IMR-90 (cell line): ENCODE results near the gene CACNA2D3. TPM values are rescaled to one million over a fixed set of nuclear protein-coding genes. Genes with fewer than 3 reads are reported as not detected.

Source experiments
- ATAC-seq: fragments of 200-7000 bp; cut with Tn5 transposase; 2 replicates; pipeline ENCODE4 v1.9.1; 2020; ENCODE audit warnings: low read depth, mild to moderate bottlenecking, moderate library complexity
- BruUV-seq: library from RNA; stranded (reverse); fragments of 400-500 nt; replicated peaks from 2 replicates; lab custom pipeline; 2021; lab: Mats Ljungman, UMichigan
- CTCF ChIA-PET: fragments of 300-600 bp; formaldehyde crosslinking; extraction: SDS; loops from one replicate; lab custom pipeline; 2021; ENCODE audit warnings: antibody characterized with exemption; lab: Yijun Ruan, JAX
- POLR2A ChIA-PET: fragments of 300-600 bp; sonication (Branson Sonifier 250); formaldehyde crosslinking; loops from one replicate; lab custom pipeline; 2022; ENCODE audit warnings: antibody characterized with exemption; ENCODE audit not compliant: unreplicated experiment; lab: Charles Lee
- DNase-seq: peaks from one replicate; pipeline ENCODE4 v3.0.0; 2013
- H2AFZ ChIP-seq: replicated peaks from 2 replicates; pipeline ENCODE3; 2013; ENCODE audit warnings: low read length, mild to moderate bottlenecking; ENCODE audit not compliant: poor library complexity
- H2AK5ac ChIP-seq: 2 replicates; pipeline ENCODE4 v1.6.1; 2013; ENCODE audit warnings: low read depth, low read length, inconsistent platforms
- H2AK9ac ChIP-seq: replicated peaks from 2 replicates; pipeline ENCODE3; 2013; ENCODE audit warnings: mild to moderate bottlenecking, low read depth, low read length, moderate library complexity; ENCODE audit not compliant: poor library complexity
- H2BK120ac ChIP-seq: 2 replicates; pipeline ENCODE4 v1.6.1; 2013; ENCODE audit warnings: low read depth, low read length, inconsistent platforms
- H2BK15ac ChIP-seq: 3 replicates; pipeline ENCODE4 v1.6.1; 2013; ENCODE audit warnings: low read depth, low read length, inconsistent platforms
- H2BK20ac ChIP-seq: 2 replicates; pipeline ENCODE4 v1.6.1; 2013; ENCODE audit warnings: low read depth, mild to moderate bottlenecking, inconsistent platforms, low read length, moderate library complexity
- H2BK5ac ChIP-seq: 2 replicates; pipeline ENCODE4 v1.6.1; 2013; ENCODE audit warnings: mild to moderate bottlenecking, low read depth, low read length, inconsistent platforms; ENCODE audit not compliant: poor library complexity, severe bottlenecking
- H3K14ac ChIP-seq: replicated peaks from 2 replicates; pipeline ENCODE4 v1.6.1; 2013; ENCODE audit warnings: low read depth, low read length, inconsistent platforms
- H3K18ac ChIP-seq: 2 replicates; pipeline ENCODE4 v1.6.1; 2013; ENCODE audit warnings: low read depth, low read length, control low read depth
- H3K23ac ChIP-seq: 2 replicates; pipeline ENCODE4 v1.6.1; 2013; ENCODE audit warnings: low read depth, low read length, inconsistent platforms
- H3K27ac ChIP-seq: 2 replicates; pipeline ENCODE4 v1.5.1; 2013; ENCODE audit warnings: mild to moderate bottlenecking, control low read depth, low read length; ENCODE audit not compliant: insufficient read depth
- H3K27me3 ChIP-seq: 2 replicates; pipeline ENCODE4 v1.6.1; 2013; ENCODE audit warnings: low read length; ENCODE audit not compliant: control insufficient read depth, insufficient read depth
- H3K36me3 ChIP-seq: 2 replicates; pipeline ENCODE4 v1.6.1; 2013; ENCODE audit warnings: low read length, mixed read lengths; ENCODE audit not compliant: control insufficient read depth, insufficient read depth
- H3K4ac ChIP-seq: 2 replicates; pipeline ENCODE4 v1.6.1; 2013; ENCODE audit warnings: low read depth, low read length, inconsistent platforms
- H3K4me1 ChIP-seq: 2 replicates; pipeline ENCODE4 v1.6.1; 2013; ENCODE audit warnings: low read length, mixed read lengths; ENCODE audit not compliant: control insufficient read depth, insufficient read depth
- H3K4me2 ChIP-seq: 2 replicates; pipeline ENCODE4 v1.6.1; 2013; ENCODE audit warnings: low read depth, mild to moderate bottlenecking, control low read depth, low read length, moderate library complexity
- H3K4me3 ChIP-seq: 2 replicates; pipeline ENCODE4 v1.5.1; 2013; ENCODE audit warnings: low read depth, mild to moderate bottlenecking, control low read depth, low read length, moderate library complexity; ENCODE audit not compliant: insufficient read depth
- H3K56ac ChIP-seq: 2 replicates; pipeline ENCODE4 v1.6.1; 2013; ENCODE audit warnings: low read length, inconsistent platforms; ENCODE audit not compliant: insufficient read depth; ENCODE audit errors: extremely low read depth
- H3K79me1 ChIP-seq, 2 experiments: 2 replicates each; pipeline ENCODE4 v1.6.1; 2013; ENCODE audit warnings: low read length in 2 of 2, inconsistent platforms in 1 of 2, low read depth in 1 of 2
- H3K9ac ChIP-seq: 2 replicates; pipeline ENCODE4 v1.6.1; 2013; ENCODE audit warnings: low read depth, low read length, control low read depth
- H3K9me1 ChIP-seq: 2 replicates; pipeline ENCODE4 v1.6.1; 2013; ENCODE audit warnings: low read length, inconsistent platforms; ENCODE audit not compliant: insufficient read depth
- H3K9me3 ChIP-seq: 2 replicates; pipeline ENCODE4 v1.6.1; 2013; ENCODE audit warnings: low read length; ENCODE audit not compliant: control insufficient read depth, insufficient read depth
- H4K20me1 ChIP-seq: 2 replicates; pipeline ENCODE4 v1.6.1; 2013; ENCODE audit warnings: low read length, inconsistent platforms; ENCODE audit not compliant: insufficient read depth
- H4K5ac ChIP-seq: 2 replicates; pipeline ENCODE4 v1.6.1; 2013; ENCODE audit warnings: mild to moderate bottlenecking, low read depth, low read length, control low read depth
- H4K8ac ChIP-seq, 2 experiments: 2 replicates each; pipeline ENCODE4 v1.6.1; 2013; ENCODE audit warnings: low read depth in 2 of 2, low read length in 2 of 2, control low read depth in 1 of 2, inconsistent platforms in 1 of 2
- H4K91ac ChIP-seq: 2 replicates; pipeline ENCODE4 v1.6.1; 2013; ENCODE audit warnings: low read depth, low read length, inconsistent platforms; ENCODE audit not compliant: insufficient read depth
- MAFK ChIP-seq: IDR thresholded peaks from 2 replicates; pipeline ENCODE4 v1.6.1; 2012; ENCODE audit warnings: low read depth, low read length, improper control_type of control experiment
- RFX5 ChIP-seq: IDR thresholded peaks from 2 replicates; pipeline ENCODE4 v1.8.0; 2012; ENCODE audit warnings: low read depth, mild to moderate bottlenecking, low read length, moderate library complexity
- WGBS, 2 experiments: methylation state at CpG; one replicate each; pipeline versions ENCODE4 v1.1.5 to v1.1.7; 2013; ENCODE audit warnings: missing lambda C conversion rate in 2 of 2; ENCODE audit not compliant: insufficient read length in 1 of 2; ENCODE audit errors: extremely low coverage in 2 of 2; 5-methylcytosine and 5-hydroxymethylcytosine counted together
- dilution Hi-C: fragments of 300-500 bp; cut with HindIII; formaldehyde crosslinking; loops from one replicate; pipeline ENCODE4 v1.14.3; 2018; ENCODE audit warnings: low sequenced_read_pairs; ENCODE audit not compliant: unreplicated experiment
- in situ Hi-C: fragments of 300-500 bp; cut with MboI; formaldehyde crosslinking; loops from 3 replicates; pipeline ENCODE4 v1.14.3; 2019; ENCODE audit warnings: low sequenced_read_pairs, inconsistent platforms, mixed read lengths
- intact Hi-C: fragments of 100-400 bp; cut with micrococcal nuclease; formaldehyde crosslinking; loops from 2 replicates; pipeline ENCODE4 v1.10.0; 2022
- polyA plus RNA-seq, 3 experiments: library from polyadenylated mRNA; depleted of rRNA; stranded (reverse); fragments of >200 nt; gene quantifications; 2 replicates each; pipeline ENCODE4 v1.2.3, GENCODE V29; 2012; ENCODE audit warnings: low replicate concordance in 1 of 3
- total RNA-seq: library from RNA; depleted of rRNA; stranded (reverse); fragments of >200 nt; gene quantifications from 2 replicates; pipeline ENCODE4 v1.2.3, GENCODE V29; 2012

Gene CACNA2D3
- total and polyA plus RNA-seq, 2 of the 4 experiments (the other 2 are of a cell fraction), result 0.36 to 0.41 TPM

GRCh38 chr3:54214845-54215244, 92.5 kb downstream of the CACNA2D3 start:
- Histone ChIP-seq H2AK5ac (no peak overlapping the region), H3K27ac (no peak overlapping the region), H3K4me3 (no peak overlapping the region), H3K14ac (no peak overlapping the region), H3K4ac (no peak overlapping the region), H3K23ac (no peak overlapping the region), H3K4me2 (no peak overlapping the region), H2AK9ac (no peak overlapping the region), H2BK5ac (no peak overlapping the region), H3K9ac (no peak overlapping the region), H3K18ac (no peak overlapping the region), H3K4me1 (no peaks in the 10 kb centered on the region), H3K9me3 (peaks cover 8% of the 10 kb centered on the region; the same call in 1 of the 2 replicates), H4K8ac (no peak overlapping the region), H4K91ac (no peak overlapping the region), H4K20me1 (no peaks in the 10 kb centered on the region), H3K27me3 (no peaks in the 10 kb centered on the region), H2AFZ (no peak overlapping the region), H2BK20ac (no peak overlapping the region), H3K56ac (no peak overlapping the region), H4K5ac (no peak overlapping the region), H3K36me3 (no peaks in the 10 kb centered on the region), H2BK120ac (no peak overlapping the region), H3K9me1 (no peaks in the 10 kb centered on the region), H2BK15ac (no peak overlapping the region), H3K79me1 (no peaks in the 10 kb centered on the region)
- no peak for DNase-seq
- WGBS, 2 experiments, result no CpG with 5 or more reads among the region's 1 CpG
- POLR2A ChIA-PET, result no interaction called here
- CTCF ChIA-PET, result no interaction called here
- no peak for ATAC-seq
- intact Hi-C loops (no loop called here), in situ Hi-C loops (no loop called here), dilution Hi-C loops (no loop called here)
- TF ChIP-seq MAFK (no peak), RFX5 (no peak)
- BruUV-seq, result no TSS peak
